ENCODE results near the gene ZNF408.

Gene ZNF408

DNA sequence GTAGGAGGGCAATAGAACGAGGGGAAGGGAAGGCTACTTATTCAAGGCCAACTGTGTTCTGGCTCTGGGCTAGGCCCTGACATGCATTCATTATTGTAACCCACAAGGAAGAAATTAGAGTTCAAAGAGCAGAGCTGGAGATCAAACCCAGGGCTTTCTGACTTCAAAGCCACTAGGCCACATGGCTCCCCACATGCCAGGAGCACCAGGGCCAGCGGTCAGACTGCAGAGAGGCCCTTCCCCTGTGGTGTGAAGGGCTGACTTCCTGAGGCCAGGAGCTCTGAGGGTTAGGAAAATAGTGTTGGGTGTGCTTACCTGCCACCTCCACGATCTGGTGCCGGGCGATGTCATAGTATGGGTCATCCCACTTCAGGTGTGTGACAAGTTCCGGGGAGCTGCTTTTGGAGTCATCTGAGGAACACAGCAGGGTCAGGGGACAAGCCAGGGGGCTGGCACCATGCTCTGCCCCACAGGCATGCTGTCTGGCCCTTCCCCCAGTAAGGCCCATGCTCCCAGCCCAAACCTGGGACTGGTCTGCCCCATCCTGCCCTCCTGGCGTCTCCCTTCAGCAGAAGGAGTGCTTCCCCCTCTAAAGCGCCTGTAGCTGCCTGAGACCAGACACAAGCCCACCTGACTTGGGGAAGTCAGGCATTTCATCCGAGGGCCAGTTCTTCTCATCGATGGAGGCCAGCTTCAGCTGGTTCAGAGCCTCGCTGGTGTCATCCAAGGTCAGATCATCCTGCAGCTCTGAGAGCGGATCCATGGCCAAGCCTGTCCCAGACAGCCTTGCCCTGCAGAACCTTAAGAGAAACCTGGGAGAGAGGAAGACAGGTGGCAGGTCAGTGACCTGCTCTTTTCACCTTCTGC lies 5.3 kb upstream of the ZNF408 start:
- DNase-seq (ENCODE audit: low read depth): no peak
- TF ChIP-seq, protein P1, sequence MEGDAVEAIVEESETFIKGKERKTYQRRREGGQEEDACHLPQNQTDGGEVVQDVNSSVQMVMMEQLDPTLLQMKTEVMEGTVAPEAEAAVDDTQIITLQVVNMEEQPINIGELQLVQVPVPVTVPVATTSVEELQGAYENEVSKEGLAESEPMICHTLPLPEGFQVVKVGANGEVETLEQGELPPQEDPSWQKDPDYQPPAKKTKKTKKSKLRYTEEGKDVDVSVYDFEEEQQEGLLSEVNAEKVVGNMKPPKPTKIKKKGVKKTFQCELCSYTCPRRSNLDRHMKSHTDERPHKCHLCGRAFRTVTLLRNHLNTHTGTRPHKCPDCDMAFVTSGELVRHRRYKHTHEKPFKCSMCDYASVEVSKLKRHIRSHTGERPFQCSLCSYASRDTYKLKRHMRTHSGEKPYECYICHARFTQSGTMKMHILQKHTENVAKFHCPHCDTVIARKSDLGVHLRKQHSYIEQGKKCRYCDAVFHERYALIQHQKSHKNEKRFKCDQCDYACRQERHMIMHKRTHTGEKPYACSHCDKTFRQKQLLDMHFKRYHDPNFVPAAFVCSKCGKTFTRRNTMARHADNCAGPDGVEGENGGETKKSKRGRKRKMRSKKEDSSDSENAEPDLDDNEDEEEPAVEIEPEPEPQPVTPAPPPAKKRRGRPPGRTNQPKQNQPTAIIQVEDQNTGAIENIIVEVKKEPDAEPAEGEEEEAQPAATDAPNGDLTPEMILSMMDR (IDR thresholded peaks at IDR 0.05; ENCODE audit: insufficient read depth, low read depth, low read length, missing control alignments): no peak
- no peak overlapping the region for H3K4me3 ChIP-seq (ENCODE audit: low read depth, low read length)

DNA sequence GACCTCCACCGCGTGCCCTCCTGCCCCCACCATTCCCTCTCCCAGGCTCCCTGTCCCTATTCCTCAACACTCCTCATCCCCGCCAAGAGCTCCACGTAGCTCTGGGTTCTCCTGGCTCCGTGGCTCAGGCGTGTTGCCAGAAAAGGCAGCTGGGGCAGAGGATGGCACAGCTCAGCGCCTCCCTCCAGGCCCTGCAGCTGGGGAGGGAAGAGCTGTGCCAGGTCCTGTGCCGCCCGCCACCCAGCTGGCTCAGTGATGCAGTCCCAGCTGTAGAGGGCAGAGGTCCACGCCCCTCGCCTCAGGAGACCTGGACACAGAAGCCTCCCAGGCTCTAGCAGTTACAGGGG lies 4.6 kb upstream of the ZNF408 start:
- TF ChIP-seq, protein P1 (IDR thresholded peaks at IDR 0.05; ENCODE audit: insufficient read depth, low read depth, low read length, missing control alignments): no peak
- DNase-seq (ENCODE audit: low read depth): no peak
- H3K4me3 ChIP-seq (ENCODE audit: low read depth, low read length): no peak overlapping the region

DNA sequence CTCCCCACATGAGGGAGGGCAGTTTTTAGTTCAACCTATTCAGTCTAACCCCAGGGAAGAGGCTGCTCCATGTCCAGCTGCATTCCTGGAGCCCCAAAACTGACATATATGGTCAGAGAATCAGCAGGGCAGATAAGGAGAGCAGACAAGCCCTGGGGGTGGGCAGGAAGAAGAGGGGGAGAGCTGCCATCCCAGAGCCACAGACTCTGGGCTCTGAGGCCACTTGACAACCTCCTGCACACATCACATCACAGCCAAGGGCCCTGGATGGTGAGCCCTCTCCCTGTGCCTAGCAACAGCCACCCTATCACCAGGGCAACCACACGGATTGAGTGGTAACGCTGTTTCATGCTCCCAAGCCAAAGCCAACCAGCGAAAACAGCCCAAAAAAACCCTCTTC lies 3.5 kb upstream of the ZNF408 start:
- no peak overlapping the region for H3K4me3 ChIP-seq (ENCODE audit: low read depth, low read length)
- DNase-seq (ENCODE audit: low read depth): no peak
- TF ChIP-seq, protein P1 (IDR thresholded peaks at IDR 0.05; ENCODE audit: insufficient read depth, low read depth, low read length, missing control alignments): no peak

DNA sequence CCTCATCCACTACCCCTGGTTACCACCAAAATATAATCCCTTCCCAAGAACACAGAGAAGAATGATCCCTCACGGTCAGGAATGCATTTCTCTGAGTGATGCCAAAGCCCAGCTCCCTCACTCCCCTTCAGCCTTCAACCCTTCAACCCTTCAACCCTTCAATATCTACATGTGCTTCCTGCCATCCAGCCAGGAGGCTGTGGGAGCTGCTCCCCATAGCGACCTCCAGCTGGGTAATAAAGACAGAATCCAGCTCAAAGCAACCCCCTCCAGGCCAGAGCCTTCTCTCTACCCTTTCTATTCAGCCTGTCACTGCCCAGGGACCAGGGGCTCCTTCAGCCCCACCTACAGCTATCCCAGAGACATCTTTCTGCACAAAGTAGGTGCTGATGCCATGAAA lies 3.1 kb upstream of the ZNF408 start:
- H3K4me3 ChIP-seq (ENCODE audit: low read depth, low read length): no peak overlapping the region
- TF ChIP-seq, protein P1 (IDR thresholded peaks at IDR 0.05; ENCODE audit: insufficient read depth, low read depth, low read length, missing control alignments): no peak
- no peak for DNase-seq (ENCODE audit: low read depth)

DNA sequence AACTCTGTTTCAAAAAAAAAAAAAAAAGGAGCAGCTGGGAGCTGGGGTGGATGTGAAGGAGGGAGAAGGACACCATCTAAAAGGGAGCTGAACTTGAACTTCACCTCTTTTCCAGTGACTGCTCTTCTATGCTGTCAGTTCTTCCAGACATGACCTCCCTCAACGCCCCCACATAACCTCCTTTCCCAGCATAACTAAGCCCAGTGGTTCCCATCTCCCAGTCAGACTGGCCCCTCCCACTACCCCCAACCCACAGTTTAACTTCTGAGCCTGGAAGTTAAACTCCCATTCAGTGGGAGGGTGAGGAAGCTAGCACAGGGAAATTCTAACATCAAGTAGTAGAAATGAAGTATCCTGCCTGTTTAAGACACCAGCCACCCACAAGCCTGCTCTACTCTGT lies 2.2 kb upstream of the ZNF408 start:
- TF ChIP-seq, protein P1 (IDR thresholded peaks at IDR 0.05; ENCODE audit: insufficient read depth, low read depth, low read length, missing control alignments): no peak
- no peak overlapping the region for H3K4me3 ChIP-seq (ENCODE audit: low read depth, low read length)
- no peak for DNase-seq (ENCODE audit: low read depth)

DNA sequence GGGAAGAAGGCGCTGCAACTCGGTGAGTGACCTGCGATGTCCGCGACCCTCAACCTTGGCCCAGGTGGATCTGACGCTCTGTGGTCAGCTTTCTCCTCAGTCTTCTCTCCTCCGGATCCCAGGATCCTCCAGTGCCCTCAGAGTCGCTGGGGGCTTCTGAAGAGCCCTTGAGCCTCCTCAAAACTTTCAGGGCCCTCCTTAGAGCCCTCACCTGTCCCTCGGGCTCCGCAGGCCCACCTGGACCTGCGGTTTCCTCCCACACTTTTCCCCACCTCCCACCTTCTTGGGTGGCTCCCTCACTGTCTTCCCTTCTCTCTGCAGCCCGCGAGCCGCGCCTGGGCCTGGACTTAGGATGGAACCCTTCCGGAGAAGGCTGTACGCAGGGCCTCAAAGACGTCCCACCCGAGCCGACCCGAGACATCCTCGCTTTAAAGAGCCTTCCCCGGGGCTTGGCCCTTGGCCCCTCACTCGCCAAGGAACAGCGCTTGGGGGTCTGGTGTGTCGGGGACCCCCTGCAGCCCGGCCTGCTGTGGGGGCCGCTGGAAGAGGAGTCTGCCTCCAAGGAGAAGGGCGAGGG lies 335 bp downstream of the ZNF408 start:
- H3K4me3 ChIP-seq (ENCODE audit: low read depth, low read length): peak overlapping the region; percentile 69
- TF ChIP-seq, protein P1 (IDR thresholded peaks at IDR 0.05; ENCODE audit: insufficient read depth, low read depth, low read length, missing control alignments): no peak
- DNase-seq (ENCODE audit: low read depth): no peak

All from GM12865 (cell line).